ENCODE data around the gene LDB1. TPM values are rescaled to one million over a fixed set of nuclear protein-coding genes. Genes with fewer than 3 reads are reported as not detected.

The LDB1 gene
- total and polyA plus RNA-seq, 2 of the 13 experiments (the other 11 are each of a cell fraction or from before 2014, with no cell fraction given), result 17.2 to 45.5 TPM

GRCh38 chr10:102113956-102114857 is 6.0 kb downstream of the LDB1 start (continued):
- TF ChIP-seq ZNF318 (CRISPR knock-in tag; IDR thresholded peaks at IDR 0.05) (no peak), ZNF737 (CRISPR knock-in tag; IDR thresholded peaks at IDR 0.05; ENCODE audit: borderline replicate concordance) (no peak), MEIS2 (CRISPR knock-in tag; IDR thresholded peaks at IDR 0.05) (0 out of 2 replicates have a peak, but pooled peaks have one; percentile 12), ZFY (CRISPR knock-in tag; IDR thresholded peaks at IDR 0.05) (peak; percentile 68), DNMT3B (CRISPR knock-in tag; conservative IDR thresholded peaks at IDR 0.05) (no peak), YY1 (IDR thresholded peaks at IDR 0.05; ENCODE audit: insufficient read depth, insufficient replicate concordance, low read depth, low read length) (peak; percentile 4), RFX1 (IDR thresholded peaks at IDR 0.05) (peak; percentile 46), ZNF747 (CRISPR knock-in tag; IDR thresholded peaks at IDR 0.05; ENCODE audit: borderline replicate concordance) (no peak), ZBTB3 (CRISPR knock-in tag; IDR thresholded peaks at IDR 0.05; ENCODE audit: borderline replicate concordance, low read depth) (no peak), ZNF850 (CRISPR knock-in tag; conservative IDR thresholded peaks at IDR 0.05) (no peak), HNF1B (CRISPR knock-in tag; IDR thresholded peaks at IDR 0.05) (0 out of 2 replicates have a peak, but pooled peaks have one; percentile 36), HNF4G (IDR thresholded peaks at IDR 0.05; ENCODE audit: borderline replicate concordance, low read depth, low read length) (no peak), HNF4G (CRISPR knock-in tag; IDR thresholded peaks at IDR 0.05; ENCODE audit: borderline replicate concordance, low read depth) (no peak), JUNB (CRISPR knock-in tag; IDR thresholded peaks at IDR 0.05; ENCODE audit: borderline replicate concordance) (no peak), NR2C2 (CRISPR knock-in tag; IDR thresholded peaks at IDR 0.05; ENCODE audit: borderline replicate concordance) (no peak), REL (CRISPR knock-in tag; conservative IDR thresholded peaks at IDR 0.05) (0 out of 2 replicates have a peak, but pooled peaks have one; percentile 56), ZFX (CRISPR knock-in tag; IDR thresholded peaks at IDR 0.05; ENCODE audit: low read depth) (peak; percentile 66; the same call in 1 of the 2 replicates), SIX1 (CRISPR knock-in tag; IDR thresholded peaks at IDR 0.05; ENCODE audit: borderline replicate concordance) (no peak)
